Measurements from ENCODE around the gene ELFN1. TPM values are rescaled to one million over a fixed set of nuclear protein-coding genes. Genes with fewer than 3 reads are reported as not detected.

Gene ELFN1
- total and polyA plus RNA-seq, 10 of the 15 experiments (the other 5 are each of a cell fraction or from before 2014, with no cell fraction given): 0.04 TPM; not detected in 9

DNA sequence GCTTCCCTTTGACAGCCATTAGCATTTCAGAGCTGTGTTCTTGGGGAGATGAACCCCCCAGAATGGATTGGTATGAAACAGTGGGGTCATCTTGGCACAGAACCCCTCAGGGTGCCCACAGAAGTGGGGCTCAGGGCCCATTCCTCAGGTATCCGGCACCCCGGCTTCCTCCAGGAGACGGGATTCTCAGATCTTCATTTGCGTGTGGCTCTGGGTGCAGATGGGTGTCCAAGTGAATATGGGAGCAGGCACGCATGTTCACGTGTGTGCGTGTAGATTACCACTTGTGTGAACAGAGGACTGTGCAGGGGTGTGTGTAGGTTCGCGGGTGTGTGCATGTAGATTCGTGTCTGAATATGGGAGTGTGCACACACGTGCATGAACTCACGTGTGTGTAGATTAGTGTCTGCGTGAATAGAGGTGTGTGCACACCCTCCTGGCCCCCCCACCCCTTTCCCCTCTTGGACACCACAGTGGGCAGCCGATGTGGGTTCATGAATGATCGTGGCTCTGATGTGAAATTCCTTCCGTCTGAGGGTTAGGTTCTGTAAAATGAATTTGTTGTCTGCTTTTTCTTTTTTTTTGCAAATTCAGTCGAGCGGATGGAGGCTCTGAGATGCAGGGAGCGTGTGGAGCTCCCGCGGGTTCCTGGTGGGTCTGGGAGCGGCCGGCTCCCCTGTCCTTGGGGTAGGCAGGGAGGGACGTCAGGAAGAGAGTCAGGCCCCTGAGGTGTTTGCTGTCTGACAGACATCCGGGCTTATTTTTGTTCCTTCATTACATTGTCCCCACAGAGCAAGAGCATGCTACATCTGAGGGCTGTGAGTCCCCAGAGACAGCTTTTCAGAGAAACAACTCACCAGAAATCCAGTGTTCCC is 7.4 kb downstream of the ELFN1 start:
- RAD21 ChIA-PET (ENCODE audit: unreplicated experiment): no interaction called here
- no peaks in the 10 kb centered on the region for H3K36me3 ChIP-seq (ENCODE audit: control insufficient read depth in 2 of 2, insufficient read depth in 2 of 2, low read length in 1 of 2)
- intact Hi-C loops (cut with micrococcal nuclease; ENCODE audit: unreplicated experiment): no loop called here
- H3K9me3 ChIP-seq (replicated peaks; ENCODE audit: control insufficient read depth, insufficient read depth, low read length): no peaks in the 10 kb centered on the region; the same call in 1 of the 3 replicates
- no peaks in the 10 kb centered on the region for H3K27me3 ChIP-seq (replicated peaks in 1 of 2; ENCODE audit: control insufficient read depth in 2 of 2, insufficient read depth in 2 of 2, low read length in 1 of 2)
- in situ Hi-C loops (cut with MboI): no loop called here
- H2AFZ ChIP-seq (ENCODE audit: control insufficient read depth, low read depth, low read length): no peak overlapping the region
- H4K20me1 ChIP-seq (ENCODE audit: control insufficient read depth, insufficient read depth): no peaks in the 10 kb centered on the region
- no peak overlapping the region for H3K4me2 ChIP-seq (ENCODE audit: control insufficient read depth, insufficient read depth)
- no peak overlapping the region for H3K9ac ChIP-seq (ENCODE audit: control insufficient read depth, insufficient read depth, low read length)
- SMC1A ChIA-PET (ENCODE audit: uncharacterized antibody, unreplicated experiment): no interaction called here
- no peaks in the 10 kb centered on the region for H3K4me1 ChIP-seq (ENCODE audit: control insufficient read depth, insufficient read depth, low read length)
- no peaks in the 10 kb centered on the region for H3K79me2 ChIP-seq (ENCODE audit: control insufficient read depth, insufficient read depth, low read length)
- ATAC-seq: no peak
- DNase-seq (ENCODE audit: low read depth, low spot score): no peak
- BruUV-seq (replicated peaks): no TSS peak
- no peak overlapping the region for H3K4me3 ChIP-seq
- 46% methylated on average over 25 of the region's 25 CpGs for WGBS (ENCODE audit: insufficient coverage, insufficient replicate concordance, low lambda C conversion rate, missing lambda C conversion rate)
- POLR2A ChIA-PET: no interaction called here
- H3K27ac ChIP-seq (ENCODE audit: control insufficient read depth, insufficient read depth): no peak overlapping the region
- CTCF ChIA-PET: no interaction called here
- FAIRE-seq: no peak
- TF ChIP-seq NR2C2 (IDR thresholded peaks at IDR 0.05; ENCODE audit: borderline replicate concordance, control insufficient read depth, insufficient read length, low read depth) (no peak), RBBP5 (conservative IDR thresholded peaks at IDR 0.05) (no peak), EGR1 (IDR thresholded peaks at IDR 0.05; ENCODE audit: borderline replicate concordance in 1 of 2, low read depth in 2 of 2, low read length in 2 of 2) (no peak), RAD21 (IDR thresholded peaks at IDR 0.05; ENCODE audit: insufficient read depth, low read depth, low read length) (no peak), NR2C1 (IDR thresholded peaks at IDR 0.05) (no peak), MTA3 (IDR thresholded peaks at IDR 0.05; ENCODE audit: borderline replicate concordance, low read length) (no peak), RAD51 (IDR thresholded peaks at IDR 0.05) (no peak)
- TF ChIP-seq, protein P1, sequence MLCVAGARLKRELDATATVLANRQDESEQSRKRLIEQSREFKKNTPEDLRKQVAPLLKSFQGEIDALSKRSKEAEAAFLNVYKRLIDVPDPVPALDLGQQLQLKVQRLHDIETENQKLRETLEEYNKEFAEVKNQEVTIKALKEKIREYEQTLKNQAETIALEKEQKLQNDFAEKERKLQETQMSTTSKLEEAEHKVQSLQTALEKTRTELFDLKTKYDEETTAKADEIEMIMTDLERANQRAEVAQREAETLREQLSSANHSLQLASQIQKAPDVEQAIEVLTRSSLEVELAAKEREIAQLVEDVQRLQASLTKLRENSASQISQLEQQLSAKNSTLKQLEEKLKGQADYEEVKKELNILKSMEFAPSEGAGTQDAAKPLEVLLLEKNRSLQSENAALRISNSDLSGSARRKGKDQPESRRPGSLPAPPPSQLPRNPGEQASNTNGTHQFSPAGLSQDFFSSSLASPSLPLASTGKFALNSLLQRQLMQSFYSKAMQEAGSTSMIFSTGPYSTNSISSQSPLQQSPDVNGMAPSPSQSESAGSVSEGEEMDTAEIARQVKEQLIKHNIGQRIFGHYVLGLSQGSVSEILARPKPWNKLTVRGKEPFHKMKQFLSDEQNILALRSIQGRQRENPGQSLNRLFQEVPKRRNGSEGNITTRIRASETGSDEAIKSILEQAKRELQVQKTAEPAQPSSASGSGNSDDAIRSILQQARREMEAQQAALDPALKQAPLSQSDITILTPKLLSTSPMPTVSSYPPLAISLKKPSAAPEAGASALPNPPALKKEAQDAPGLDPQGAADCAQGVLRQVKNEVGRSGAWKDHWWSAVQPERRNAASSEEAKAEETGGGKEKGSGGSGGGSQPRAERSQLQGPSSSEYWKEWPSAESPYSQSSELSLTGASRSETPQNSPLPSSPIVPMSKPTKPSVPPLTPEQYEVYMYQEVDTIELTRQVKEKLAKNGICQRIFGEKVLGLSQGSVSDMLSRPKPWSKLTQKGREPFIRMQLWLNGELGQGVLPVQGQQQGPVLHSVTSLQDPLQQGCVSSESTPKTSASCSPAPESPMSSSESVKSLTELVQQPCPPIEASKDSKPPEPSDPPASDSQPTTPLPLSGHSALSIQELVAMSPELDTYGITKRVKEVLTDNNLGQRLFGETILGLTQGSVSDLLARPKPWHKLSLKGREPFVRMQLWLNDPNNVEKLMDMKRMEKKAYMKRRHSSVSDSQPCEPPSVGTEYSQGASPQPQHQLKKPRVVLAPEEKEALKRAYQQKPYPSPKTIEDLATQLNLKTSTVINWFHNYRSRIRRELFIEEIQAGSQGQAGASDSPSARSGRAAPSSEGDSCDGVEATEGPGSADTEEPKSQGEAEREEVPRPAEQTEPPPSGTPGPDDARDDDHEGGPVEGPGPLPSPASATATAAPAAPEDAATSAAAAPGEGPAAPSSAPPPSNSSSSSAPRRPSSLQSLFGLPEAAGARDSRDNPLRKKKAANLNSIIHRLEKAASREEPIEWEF (IDR thresholded peaks at IDR 0.05; ENCODE audit: insufficient replicate concordance, low read depth, low read length): no peak
- TF ChIP-seq, protein P2, sequence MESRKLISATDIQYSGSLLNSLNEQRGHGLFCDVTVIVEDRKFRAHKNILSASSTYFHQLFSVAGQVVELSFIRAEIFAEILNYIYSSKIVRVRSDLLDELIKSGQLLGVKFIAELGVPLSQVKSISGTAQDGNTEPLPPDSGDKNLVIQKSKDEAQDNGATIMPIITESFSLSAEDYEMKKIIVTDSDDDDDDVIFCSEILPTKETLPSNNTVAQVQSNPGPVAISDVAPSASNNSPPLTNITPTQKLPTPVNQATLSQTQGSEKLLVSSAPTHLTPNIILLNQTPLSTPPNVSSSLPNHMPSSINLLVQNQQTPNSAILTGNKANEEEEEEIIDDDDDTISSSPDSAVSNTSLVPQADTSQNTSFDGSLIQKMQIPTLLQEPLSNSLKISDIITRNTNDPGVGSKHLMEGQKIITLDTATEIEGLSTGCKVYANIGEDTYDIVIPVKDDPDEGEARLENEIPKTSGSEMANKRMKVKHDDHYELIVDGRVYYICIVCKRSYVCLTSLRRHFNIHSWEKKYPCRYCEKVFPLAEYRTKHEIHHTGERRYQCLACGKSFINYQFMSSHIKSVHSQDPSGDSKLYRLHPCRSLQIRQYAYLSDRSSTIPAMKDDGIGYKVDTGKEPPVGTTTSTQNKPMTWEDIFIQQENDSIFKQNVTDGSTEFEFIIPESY (IDR thresholded peaks at IDR 0.05): no peak
- TF ChIP-seq, protein P3, sequence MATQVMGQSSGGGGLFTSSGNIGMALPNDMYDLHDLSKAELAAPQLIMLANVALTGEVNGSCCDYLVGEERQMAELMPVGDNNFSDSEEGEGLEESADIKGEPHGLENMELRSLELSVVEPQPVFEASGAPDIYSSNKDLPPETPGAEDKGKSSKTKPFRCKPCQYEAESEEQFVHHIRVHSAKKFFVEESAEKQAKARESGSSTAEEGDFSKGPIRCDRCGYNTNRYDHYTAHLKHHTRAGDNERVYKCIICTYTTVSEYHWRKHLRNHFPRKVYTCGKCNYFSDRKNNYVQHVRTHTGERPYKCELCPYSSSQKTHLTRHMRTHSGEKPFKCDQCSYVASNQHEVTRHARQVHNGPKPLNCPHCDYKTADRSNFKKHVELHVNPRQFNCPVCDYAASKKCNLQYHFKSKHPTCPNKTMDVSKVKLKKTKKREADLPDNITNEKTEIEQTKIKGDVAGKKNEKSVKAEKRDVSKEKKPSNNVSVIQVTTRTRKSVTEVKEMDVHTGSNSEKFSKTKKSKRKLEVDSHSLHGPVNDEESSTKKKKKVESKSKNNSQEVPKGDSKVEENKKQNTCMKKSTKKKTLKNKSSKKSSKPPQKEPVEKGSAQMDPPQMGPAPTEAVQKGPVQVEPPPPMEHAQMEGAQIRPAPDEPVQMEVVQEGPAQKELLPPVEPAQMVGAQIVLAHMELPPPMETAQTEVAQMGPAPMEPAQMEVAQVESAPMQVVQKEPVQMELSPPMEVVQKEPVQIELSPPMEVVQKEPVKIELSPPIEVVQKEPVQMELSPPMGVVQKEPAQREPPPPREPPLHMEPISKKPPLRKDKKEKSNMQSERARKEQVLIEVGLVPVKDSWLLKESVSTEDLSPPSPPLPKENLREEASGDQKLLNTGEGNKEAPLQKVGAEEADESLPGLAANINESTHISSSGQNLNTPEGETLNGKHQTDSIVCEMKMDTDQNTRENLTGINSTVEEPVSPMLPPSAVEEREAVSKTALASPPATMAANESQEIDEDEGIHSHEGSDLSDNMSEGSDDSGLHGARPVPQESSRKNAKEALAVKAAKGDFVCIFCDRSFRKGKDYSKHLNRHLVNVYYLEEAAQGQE (IDR thresholded peaks at IDR 0.05; ENCODE audit: low read depth, low read length): no peak
- TF ChIP-seq, protein P4, sequence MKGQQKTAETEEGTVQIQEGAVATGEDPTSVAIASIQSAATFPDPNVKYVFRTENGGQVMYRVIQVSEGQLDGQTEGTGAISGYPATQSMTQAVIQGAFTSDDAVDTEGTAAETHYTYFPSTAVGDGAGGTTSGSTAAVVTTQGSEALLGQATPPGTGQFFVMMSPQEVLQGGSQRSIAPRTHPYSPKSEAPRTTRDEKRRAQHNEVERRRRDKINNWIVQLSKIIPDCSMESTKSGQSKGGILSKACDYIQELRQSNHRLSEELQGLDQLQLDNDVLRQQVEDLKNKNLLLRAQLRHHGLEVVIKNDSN (IDR thresholded peaks at IDR 0.05; ENCODE audit: borderline replicate concordance, extremely low read length, insufficient read depth, low read depth, low read length): no peak

All from GM12878 (cell line).